Loucy (cell line): ENCODE measurements around the gene HSD11B2.

ENCODE experiments used
- CTCF ChIP-seq: fragments of 200-600 bp; sonication (generic); conservative IDR thresholded peaks from 2 replicates; pipeline ENCODE4 v1.5.1; 2014; ENCODE audit warnings: mild to moderate bottlenecking, antibody characterized with exemption, low read length
- EZH2phosphoT487 ChIP-seq: fragments of 200-600 bp; IDR thresholded peaks from 2 replicates; pipeline ENCODE4 v1.6.1; 2018; ENCODE audit warnings: antibody characterized with exemption, mild to moderate bottlenecking, moderate library complexity, borderline replicate concordance

- no peak for TF ChIP-seq CTCF
- TF ChIP-seq EZH2phosphoT487, result no peak
Observed at GRCh38 chr16:67397812-67398545, 32.9 kb upstream of the HSD11B2 start.
